Measurements from ENCODE around the gene USF1.
"Not testable (repeated sequence)": the region's sequence is repeated elsewhere in the genome, so short reads cannot be mapped to it uniquely, and the experiment has no call there.

Gene USF1

DNA sequence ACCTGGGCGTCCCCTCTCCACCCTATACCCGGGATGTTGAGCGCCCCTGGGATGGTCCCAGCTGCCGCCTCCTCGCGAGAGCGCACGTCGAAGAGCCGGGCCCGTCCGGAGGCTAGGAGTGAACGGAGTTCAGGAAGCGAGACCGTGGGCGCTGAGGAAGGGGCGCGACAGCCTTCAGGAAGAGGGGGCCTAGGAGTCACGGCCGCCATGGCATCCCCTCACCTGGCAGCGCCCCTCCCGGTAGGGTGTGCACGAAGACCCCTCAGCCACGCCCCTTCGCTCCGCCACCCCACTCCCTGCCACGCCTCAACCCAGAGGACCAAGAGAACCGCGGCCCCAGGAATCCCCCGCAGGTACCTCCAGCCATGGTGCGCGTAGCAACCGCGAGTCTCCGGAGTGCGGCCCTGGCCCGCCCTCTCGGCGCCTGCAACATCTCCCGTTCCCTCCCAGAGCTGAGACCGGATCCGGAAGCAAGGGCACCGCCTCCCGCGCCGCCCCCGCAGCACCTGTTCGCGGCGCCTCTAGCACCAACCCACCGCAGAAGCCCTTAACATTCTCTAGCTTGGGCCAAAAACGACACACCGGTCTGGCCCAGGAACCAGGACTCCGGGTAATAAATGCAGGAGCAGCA, 7.1 kb downstream of the USF1 start, which contains the start of gene TSTD1:
TSS of gene TSTD1 (minus strand) at position 442 of the 631 bp plus-strand sequence. CDS start at position 367, 75 bp downstream.
- TF ChIP-seq CTCF (IDR thresholded peaks at IDR 0.05; ENCODE audit: low read depth, low read length, missing control alignments): no peak
- no peak for DNase-seq (ENCODE audit: extremely low read depth, low read depth)
- no peak within 1 kb of the TSS for H3K4me3 ChIP-seq (replicated peaks; ENCODE audit: low read depth, low read length)

DNA sequence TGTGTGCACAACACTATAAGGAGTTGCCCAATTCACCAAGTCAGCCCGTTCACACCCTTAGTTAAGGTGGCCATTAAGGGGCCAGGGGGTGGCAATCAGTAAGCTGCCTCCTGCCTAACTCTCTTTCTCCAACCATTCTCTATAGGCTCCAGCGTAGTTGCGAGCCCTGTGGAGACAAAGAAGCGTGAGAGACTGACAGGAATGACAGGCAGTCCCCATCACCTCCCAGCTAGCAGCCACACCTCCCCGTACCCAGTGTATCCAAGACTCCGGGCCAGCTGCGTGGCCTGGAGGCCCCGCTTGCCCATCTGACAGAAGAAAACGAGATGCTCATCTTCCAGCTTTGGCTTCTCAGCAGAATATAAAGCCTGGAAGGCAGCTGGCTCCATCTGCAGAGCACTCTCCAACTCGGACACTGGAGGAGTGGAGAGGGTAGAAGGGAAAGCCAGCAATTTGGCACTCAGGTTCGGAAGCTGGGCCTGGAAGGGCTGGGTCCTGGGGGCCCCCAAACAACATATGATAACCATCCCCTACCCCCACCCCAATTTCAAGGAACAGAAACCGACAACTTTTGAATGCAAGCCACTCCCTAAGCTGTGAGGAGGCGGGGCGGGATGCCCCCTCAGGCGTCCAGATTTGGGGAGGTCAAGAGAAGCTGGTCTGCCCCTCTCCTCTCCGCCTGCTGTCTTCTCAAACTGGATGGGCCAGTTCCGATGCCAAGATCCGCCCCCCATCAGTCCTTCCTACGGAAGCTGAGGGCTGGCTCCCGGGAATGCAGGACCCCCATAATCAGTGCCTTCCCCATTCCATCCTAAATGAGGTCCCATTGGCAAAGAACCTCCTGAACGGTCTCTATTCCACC, 7.9 kb downstream of the USF1 start:
- no peak for TF ChIP-seq CTCF (IDR thresholded peaks at IDR 0.05; ENCODE audit: low read depth, low read length, missing control alignments)
- no peak for DNase-seq (ENCODE audit: extremely low read depth, low read depth)
- H3K4me3 ChIP-seq (replicated peaks; ENCODE audit: low read depth, low read length): no peak overlapping the region

- TF ChIP-seq CTCF (IDR thresholded peaks at IDR 0.05; ENCODE audit: low read depth, low read length, missing control alignments): no peak
- H3K4me3 ChIP-seq (replicated peaks; ENCODE audit: low read depth, low read length): no peak overlapping the region
- DNase-seq (ENCODE audit: extremely low read depth, low read depth): no peak
Observed at GRCh38 chr1:161033751-161034150, 12.0 kb downstream of the USF1 start.

GRCh38 chr1:161032409-161032808, 13.4 kb downstream of the USF1 start:
- no peak for DNase-seq (ENCODE audit: extremely low read depth, low read depth)
- no peak overlapping the region for H3K4me3 ChIP-seq (replicated peaks; ENCODE audit: low read depth, low read length)
- no peak for TF ChIP-seq CTCF (IDR thresholded peaks at IDR 0.05; ENCODE audit: low read depth, low read length, missing control alignments)

DNA sequence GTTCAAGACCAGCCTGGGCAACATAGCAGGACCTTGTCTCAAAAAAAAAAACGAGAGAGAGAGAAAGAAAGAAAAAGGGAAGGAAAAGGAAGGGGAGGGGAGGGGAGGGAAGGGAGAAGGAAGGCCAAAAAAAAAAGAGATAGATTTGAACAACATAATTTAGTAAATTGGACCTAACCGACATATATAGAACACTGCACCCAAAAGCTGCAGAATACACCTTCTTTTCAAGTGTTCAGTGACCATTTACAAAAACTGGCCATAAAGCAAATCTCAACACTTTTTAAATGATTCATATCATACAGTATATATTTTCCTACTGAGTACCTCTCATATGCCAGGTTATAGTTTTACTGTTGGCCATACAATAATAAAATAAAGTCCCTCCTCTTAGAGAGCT, 13.9 kb downstream of the USF1 start:
- TF ChIP-seq CTCF (IDR thresholded peaks at IDR 0.05; ENCODE audit: low read depth, low read length, missing control alignments): no peak
- DNase-seq (ENCODE audit: extremely low read depth, low read depth): no peak
- no peak overlapping the region for H3K4me3 ChIP-seq (replicated peaks; ENCODE audit: low read depth, low read length)

DNA sequence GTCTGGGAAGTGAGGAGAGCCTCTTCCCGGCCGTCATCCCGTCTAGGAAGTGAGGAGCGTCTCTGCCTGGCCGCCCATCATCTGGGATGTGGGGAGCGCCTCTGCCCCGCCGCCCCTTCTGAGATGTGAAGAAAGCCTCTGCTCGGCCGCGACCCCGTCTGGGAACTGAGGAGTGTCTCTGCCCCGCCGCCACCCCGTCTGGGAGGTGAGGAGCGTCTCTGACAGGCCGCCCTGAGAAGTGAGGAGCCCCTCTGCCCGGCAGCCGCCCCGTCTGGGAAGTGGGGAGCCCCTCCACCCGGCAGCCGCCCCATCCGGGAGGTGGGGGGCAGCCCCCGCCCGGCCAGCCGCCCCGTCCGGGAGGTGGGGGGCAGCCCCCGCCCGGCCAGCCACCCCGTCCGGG, 16.3 kb downstream of the USF1 start:
- not testable (repeated sequence) for DNase-seq (ENCODE audit: extremely low read depth, low read depth); H3K4me3 ChIP-seq (replicated peaks; ENCODE audit: low read depth, low read length)

DNA sequence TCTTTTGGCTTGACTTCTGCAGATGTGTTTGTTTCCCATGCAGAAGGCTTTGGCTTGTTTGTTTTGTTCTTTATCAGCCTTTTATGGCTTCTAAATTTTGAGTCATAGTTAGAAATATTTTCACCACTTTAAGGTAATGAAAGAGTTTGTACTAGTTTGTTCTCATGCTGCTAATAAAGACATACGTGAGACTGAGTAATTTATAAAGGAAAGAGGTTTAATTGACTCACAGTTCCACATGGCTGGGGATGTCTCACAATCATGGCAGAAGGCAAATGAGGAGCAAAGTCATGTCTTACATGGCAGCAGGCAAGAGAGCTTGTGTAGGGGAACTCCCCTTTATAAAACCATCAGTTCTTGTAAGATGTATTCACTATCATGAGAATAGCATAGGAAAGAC, 18.8 kb downstream of the USF1 start:
- not testable (repeated sequence) for H3K4me3 ChIP-seq (replicated peaks; ENCODE audit: low read depth, low read length); DNase-seq (ENCODE audit: extremely low read depth, low read depth)

DNA sequence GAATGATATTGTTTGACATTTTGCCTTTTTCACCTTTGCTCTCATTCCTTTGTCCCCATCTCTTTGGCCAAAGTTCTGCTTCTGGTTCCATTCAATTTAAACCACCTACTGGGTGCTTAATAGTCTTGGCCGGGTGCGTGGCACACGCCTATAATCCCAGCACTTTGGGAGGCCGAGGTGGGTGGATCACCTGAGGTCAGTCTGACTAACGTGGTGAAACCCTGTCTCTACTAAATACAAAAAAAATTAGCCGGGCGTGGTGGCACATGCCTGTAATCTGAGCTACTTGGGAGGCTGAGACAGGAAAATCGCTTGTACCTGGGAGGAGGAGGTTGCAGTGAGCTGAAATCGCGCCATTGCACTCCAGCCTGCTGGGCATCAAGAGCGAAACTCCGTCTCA, 23.3 kb downstream of the USF1 start:
- DNase-seq (ENCODE audit: extremely low read depth, low read depth); H3K4me3 ChIP-seq (replicated peaks; ENCODE audit: low read depth, low read length): not testable (repeated sequence)
